ENCODE data around the gene DIDO1. TPM values are rescaled to one million over a fixed set of nuclear protein-coding genes. Genes with fewer than 3 reads are reported as not detected.

Gene DIDO1
- total RNA-seq, 4 donors from 2014 or later, result 24.2 to 39.3 (median 28.7) TPM

DNA sequence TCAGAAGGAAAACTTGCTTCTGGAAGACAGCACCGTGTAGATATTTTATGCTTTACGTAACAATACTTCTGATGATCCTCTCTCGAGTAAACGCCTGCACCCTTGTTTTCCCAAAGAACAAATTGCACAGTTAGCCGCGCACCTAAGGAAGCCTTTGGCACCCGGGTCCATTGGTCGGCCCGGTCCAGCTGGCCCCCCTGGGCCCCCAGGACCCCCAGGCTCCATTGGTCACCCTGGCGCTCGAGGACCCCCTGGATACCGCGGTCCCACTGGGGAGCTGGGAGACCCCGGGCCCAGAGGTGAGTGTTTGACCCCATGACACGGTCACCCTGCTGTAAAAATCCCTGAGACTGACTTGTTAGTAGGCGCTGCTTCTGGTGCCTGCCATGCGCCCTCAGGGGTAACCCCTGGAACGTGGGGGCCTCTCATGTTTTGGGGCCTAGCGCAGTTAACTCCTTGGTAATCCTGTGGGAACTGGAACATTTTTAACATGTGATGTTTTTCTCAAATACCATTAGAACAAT, 89.3 kb downstream of the DIDO1 start:
- H3K36me3 ChIP-seq, result no peaks in the 10 kb centered on the region
- H3K27ac ChIP-seq, result no peak overlapping the region
- peaks cover 21 to 31% (median 27%) of the 10 kb centered on the region in 3 donors for H3K27me3 ChIP-seq
- intact Hi-C loops (cut with DNase I; ENCODE audit: low total_unique reads), result no loop called here
- no peak overlapping the region for H3K4me3 ChIP-seq
- no peaks in the 10 kb centered on the region for H3K4me1 ChIP-seq
- DNase-seq, result no peak
- no peak for ATAC-seq
- in situ Hi-C loops (cut with MboI; ENCODE audit: low sequenced_read_pairs in 4 of 4), result no loop called here
- H3K9me3 ChIP-seq, result no peaks in the 10 kb centered on the region
- TF ChIP-seq, protein P1, sequence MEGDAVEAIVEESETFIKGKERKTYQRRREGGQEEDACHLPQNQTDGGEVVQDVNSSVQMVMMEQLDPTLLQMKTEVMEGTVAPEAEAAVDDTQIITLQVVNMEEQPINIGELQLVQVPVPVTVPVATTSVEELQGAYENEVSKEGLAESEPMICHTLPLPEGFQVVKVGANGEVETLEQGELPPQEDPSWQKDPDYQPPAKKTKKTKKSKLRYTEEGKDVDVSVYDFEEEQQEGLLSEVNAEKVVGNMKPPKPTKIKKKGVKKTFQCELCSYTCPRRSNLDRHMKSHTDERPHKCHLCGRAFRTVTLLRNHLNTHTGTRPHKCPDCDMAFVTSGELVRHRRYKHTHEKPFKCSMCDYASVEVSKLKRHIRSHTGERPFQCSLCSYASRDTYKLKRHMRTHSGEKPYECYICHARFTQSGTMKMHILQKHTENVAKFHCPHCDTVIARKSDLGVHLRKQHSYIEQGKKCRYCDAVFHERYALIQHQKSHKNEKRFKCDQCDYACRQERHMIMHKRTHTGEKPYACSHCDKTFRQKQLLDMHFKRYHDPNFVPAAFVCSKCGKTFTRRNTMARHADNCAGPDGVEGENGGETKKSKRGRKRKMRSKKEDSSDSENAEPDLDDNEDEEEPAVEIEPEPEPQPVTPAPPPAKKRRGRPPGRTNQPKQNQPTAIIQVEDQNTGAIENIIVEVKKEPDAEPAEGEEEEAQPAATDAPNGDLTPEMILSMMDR (IDR thresholded peaks at IDR 0.05 in 4 of 5, conservative IDR thresholded peaks at IDR 0.05 in 1 of 5), result no peak

DNA sequence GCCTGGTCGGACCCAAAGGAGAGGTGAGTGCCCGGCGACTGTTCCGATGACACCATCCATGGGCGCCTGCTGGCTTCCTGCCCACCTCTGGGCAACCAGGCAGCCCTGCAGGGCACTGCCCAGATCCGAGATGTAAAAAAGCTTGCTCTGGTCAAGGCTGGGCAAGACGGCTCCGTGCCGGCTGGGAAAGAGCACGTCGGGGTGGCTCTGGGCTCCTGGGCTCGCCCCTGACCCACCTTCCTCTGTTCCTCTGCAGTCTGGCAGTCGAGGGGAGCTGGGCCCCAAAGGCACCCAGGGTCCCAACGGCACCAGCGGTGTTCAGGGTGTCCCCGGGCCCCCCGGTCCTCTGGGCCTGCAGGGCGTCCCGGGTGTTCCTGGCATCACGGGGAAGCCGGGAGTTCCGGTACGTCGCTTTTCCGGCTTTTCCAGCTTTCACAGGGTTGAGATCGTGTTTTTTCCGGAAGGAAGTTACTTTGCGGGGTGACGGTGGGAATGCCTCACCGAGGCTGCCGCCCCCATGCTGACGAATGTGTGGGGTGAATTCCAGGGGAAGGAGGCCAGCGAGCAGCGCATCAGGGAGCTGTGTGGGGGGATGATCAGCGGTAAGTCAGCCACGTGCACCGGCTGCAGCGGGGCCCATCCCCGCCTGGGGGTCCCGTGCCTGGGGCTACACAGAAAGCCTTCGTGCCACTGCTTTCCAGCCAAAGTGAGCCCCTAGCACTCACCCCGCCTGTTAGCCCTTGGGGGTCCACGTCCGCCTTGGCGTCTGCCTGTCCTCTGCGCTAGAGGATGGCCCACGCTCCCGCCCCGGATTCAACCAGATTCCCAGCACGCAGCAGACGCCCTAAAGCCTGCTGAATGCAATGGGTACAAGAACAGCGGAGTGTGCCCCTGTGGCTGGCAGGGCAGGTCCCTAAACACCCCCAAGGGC, 90.1 kb downstream of the DIDO1 start:
- in situ Hi-C loops (cut with MboI; ENCODE audit: low sequenced_read_pairs in 4 of 4) (no loop called here), intact Hi-C loops (cut with DNase I; ENCODE audit: low total_unique reads) (no loop called here)
- Histone ChIP-seq H3K4me3 (peak overlapping the region in 1 of 4 donors; percentile 9), H3K36me3 (no peaks in the 10 kb centered on the region), H3K4me1 (no peaks in the 10 kb centered on the region), H3K9me3 (no peaks in the 10 kb centered on the region), H3K27me3 (peaks cover 21 to 31% (median 27%) of the 10 kb centered on the region in 3 donors), H3K27ac (no peak overlapping the region)
- DNase-seq (no peak), ATAC-seq (no peak)
- TF ChIP-seq, protein P1 (IDR thresholded peaks at IDR 0.05 in 4 of 5, conservative IDR thresholded peaks at IDR 0.05 in 1 of 5), result no peak
- TF ChIP-seq POLR2A (IDR thresholded peaks at IDR 0.05), result no peak

DNA sequence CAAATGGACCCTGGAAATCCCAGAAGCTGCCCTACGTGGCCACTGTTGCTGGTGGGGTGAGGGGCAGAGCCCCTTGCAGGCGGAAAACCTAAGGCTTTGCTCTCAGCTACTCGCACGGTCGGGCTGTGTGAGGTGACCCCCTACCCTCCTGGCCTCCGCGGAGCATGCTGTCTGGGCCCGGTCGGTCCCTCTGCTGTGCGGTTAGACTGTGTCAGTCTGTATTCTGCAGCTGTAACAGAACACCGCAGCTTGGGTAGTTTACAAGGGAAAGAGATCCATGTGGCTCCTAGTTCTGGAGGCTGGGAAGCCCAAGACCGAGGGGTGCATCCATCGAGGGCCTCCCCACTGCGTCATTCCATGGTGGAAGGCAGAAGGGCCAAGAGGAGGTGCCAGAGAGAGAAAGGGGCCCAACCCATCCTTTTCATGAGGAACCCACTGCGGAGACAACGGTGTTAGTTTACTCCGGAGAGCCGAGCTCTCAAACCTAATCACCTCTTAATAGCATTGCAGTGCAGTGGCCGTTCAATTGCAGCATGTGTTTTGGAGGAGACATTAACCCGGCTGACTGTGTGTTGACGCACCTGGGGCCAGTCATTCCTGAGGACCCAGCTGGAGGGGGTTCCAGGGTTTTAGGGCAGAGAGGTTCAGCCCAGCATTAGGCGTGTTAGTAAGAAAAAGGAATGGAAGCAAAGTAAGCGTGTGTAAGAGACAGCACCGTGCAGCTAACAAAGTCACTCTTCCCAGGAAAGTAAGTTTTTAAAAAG, 91.2 kb downstream of the DIDO1 start:
- in situ Hi-C loops (cut with MboI; ENCODE audit: low sequenced_read_pairs in 4 of 4), result no loop called here
- Histone ChIP-seq H3K27ac (no peak overlapping the region), H3K36me3 (no peaks in the 10 kb centered on the region), H3K9me3 (no peaks in the 10 kb centered on the region), H3K4me1 (no peaks in the 10 kb centered on the region), H3K27me3 (peaks cover 21 to 31% (median 27%) of the 10 kb centered on the region in 3 donors), H3K4me3 (no peak overlapping the region)
- intact Hi-C loops (cut with DNase I; ENCODE audit: low total_unique reads), result no loop called here
- no peak for TF ChIP-seq POLR2A (IDR thresholded peaks at IDR 0.05)
- TF ChIP-seq, protein P1 (IDR thresholded peaks at IDR 0.05 in 4 of 5, conservative IDR thresholded peaks at IDR 0.05 in 1 of 5), result no peak
- no peak for DNase-seq
- no peak for ATAC-seq

DNA sequence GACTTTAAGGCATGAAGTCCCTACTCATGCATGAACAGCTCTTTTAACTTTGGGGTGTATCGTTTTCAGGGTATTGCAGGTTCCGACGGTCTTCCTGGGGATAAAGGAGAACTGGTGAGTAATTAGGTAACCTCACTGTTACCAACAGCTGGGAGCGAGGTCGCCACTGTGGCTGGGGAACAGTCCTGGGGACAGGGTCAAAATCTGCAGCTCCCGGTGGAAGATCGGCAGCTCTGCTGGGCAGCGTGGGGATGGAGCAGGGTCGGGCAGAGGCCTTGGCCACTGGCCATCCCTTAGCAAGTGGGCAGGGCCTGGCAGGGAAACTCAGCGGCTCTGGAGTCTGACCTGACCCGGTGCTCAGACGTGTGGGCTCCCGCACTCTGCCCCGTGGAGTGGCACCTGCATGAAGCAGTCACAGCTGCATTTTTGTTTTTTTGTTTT, 93.3 kb downstream of the DIDO1 start:
- H3K4me1 ChIP-seq, result no peaks in the 10 kb centered on the region
- H3K9me3 ChIP-seq, result no peaks in the 10 kb centered on the region
- no peak overlapping the region for H3K27ac ChIP-seq
- H3K36me3 ChIP-seq, result no peaks in the 10 kb centered on the region
- no peak for TF ChIP-seq POLR2A (IDR thresholded peaks at IDR 0.05)
- TF ChIP-seq, protein P1 (IDR thresholded peaks at IDR 0.05 in 4 of 5, conservative IDR thresholded peaks at IDR 0.05 in 1 of 5), result no peak
- in situ Hi-C loops (cut with MboI; ENCODE audit: low sequenced_read_pairs in 4 of 4) (no loop called here), intact Hi-C loops (cut with DNase I; ENCODE audit: low total_unique reads) (no loop called here)
- no peak overlapping the region for H3K4me3 ChIP-seq
- no peak for DNase-seq
- no peak for ATAC-seq
- peaks cover 19 to 27% (median 24%) of the 10 kb centered on the region in 3 donors for H3K27me3 ChIP-seq

All from gastrocnemius medialis (tissue), 4 donors.